MM.1S (cell line): ENCODE data around the gene MIEF1.

Source experiments
- EZH2 ChIP-seq: fragments of 300-600 bp; sonication (generic); optimal IDR thresholded peaks from 2 replicates; pipeline ENCODE3; 2017; ENCODE audit warnings: low read depth, mild to moderate bottlenecking, antibody characterized with exemption, low read length, mixed read lengths
- TF ChIP-seq, protein P1 (sequence below): fragments of 300-600 bp; sonication (generic); IDR thresholded peaks from 2 replicates; pipeline ENCODE4 v1.5.1; 2016; ENCODE audit warnings: antibody characterized with exemption, low read length, mixed read lengths

DNA sequence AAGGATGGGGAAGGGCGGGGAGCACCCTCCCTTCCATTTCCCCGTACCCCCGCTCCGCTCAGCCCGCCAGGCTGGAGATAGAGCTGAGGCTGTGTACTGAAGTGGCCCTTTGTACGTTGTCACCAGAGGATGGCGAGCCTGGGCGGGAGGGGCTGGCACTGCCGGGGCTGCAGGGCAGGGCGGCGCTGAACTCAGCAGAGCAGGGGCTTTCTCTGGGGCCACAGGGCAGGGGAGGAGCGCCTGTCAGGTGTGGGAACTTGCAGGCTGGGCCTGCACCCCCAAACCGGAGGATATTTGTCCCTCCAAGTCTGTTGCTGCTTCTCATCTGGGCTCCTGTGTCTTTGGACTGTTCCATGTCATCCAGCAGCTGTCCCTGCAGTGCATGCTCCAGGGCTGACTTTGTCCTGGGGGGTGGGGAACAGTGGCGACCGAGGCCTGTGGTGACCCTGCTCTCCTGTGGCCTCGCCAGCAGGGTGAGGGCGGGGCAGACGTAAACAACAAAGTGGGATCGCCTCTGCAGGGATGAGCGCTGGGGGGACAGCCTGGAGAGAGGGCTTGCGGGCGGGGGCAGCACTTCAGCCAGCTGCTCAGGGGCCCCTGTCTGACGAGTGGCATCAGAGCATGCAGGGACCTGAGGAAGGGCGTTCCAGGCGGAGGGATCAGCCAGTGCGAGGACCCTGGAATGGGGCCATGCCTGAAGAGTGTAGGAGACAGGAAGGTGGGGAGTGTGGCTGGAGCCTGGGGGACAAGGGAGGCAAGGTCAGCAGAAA lies 32.2 kb upstream of the MIEF1 start:
- TF ChIP-seq, protein P1, sequence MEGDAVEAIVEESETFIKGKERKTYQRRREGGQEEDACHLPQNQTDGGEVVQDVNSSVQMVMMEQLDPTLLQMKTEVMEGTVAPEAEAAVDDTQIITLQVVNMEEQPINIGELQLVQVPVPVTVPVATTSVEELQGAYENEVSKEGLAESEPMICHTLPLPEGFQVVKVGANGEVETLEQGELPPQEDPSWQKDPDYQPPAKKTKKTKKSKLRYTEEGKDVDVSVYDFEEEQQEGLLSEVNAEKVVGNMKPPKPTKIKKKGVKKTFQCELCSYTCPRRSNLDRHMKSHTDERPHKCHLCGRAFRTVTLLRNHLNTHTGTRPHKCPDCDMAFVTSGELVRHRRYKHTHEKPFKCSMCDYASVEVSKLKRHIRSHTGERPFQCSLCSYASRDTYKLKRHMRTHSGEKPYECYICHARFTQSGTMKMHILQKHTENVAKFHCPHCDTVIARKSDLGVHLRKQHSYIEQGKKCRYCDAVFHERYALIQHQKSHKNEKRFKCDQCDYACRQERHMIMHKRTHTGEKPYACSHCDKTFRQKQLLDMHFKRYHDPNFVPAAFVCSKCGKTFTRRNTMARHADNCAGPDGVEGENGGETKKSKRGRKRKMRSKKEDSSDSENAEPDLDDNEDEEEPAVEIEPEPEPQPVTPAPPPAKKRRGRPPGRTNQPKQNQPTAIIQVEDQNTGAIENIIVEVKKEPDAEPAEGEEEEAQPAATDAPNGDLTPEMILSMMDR = no peak
- TF ChIP-seq EZH2 = no peak
